Subcutaneous abdominal adipose tissue (tissue), 5 donors: ENCODE results near the gene SHC3.

ENCODE experiments used
- H3K27ac ChIP-seq: one replicate; pipeline ENCODE4 v1.7.0; 2013; ENCODE audit warnings: low read depth, mild to moderate bottlenecking, inconsistent platforms, low read length, moderate library complexity
- H3K27me3 ChIP-seq, 5 donors: one replicate each; pipeline ENCODE4 v1.7.0; 2013; ENCODE audit warnings: low read length in 5 of 5, inconsistent platforms in 1 of 5; ENCODE audit not compliant: control insufficient read depth in 5 of 5, insufficient read depth in 4 of 5
- H3K36me3 ChIP-seq, 5 donors: one replicate each; pipeline ENCODE4 v1.7.0; 2013; ENCODE audit warnings: low read length in 5 of 5; ENCODE audit not compliant: control insufficient read depth in 5 of 5, insufficient read depth in 5 of 5
- H3K4me1 ChIP-seq, 5 donors: one replicate each; pipeline ENCODE4 v1.7.0; 2013; ENCODE audit warnings: low read length in 5 of 5, mild to moderate bottlenecking in 3 of 5, moderate library complexity in 1 of 5; ENCODE audit not compliant: control insufficient read depth in 5 of 5, insufficient read depth in 5 of 5
- H3K4me3 ChIP-seq, 5 donors: one replicate each; pipeline ENCODE4 v1.7.0; 2013; ENCODE audit warnings: low read length in 5 of 5, low read depth in 1 of 5
- H3K9ac ChIP-seq, 5 donors: one replicate each; pipeline ENCODE4 v1.7.0; 2013; ENCODE audit warnings: low read length in 5 of 5, mild to moderate bottlenecking in 4 of 5, moderate library complexity in 3 of 5
- H3K9me3 ChIP-seq, 5 donors: one replicate each; pipeline ENCODE4 v1.7.0; 2013; ENCODE audit warnings: low read length in 5 of 5; ENCODE audit not compliant: control insufficient read depth in 5 of 5
- donor health status: healthy.
- donor health status: healthy.
- donor health status: healthy.
- donor health status: healthy.
- donor health status: healthy.

Gene SHC3

DNA sequence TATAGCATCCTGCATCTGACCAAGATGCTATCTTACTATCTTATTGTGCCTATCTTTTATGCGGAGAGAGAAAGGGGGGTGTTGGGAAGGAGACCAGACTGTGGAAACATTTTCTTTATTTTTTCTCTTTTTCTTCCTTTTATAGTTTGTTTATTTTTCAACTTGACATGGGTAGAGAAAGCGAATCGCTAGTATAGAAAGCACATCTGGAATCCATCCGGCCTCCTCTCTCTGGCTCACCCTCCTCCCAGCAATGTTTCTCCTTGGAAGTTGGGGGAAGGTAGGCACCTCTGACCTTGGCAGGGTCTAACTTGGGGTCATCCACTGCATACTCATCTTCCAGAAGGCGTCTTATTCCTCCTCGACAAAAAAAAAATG is 183.4 kb downstream of the SHC3 start:
- Histone ChIP-seq H3K9ac (no peak overlapping the region), H3K9me3 (no peaks in the 10 kb centered on the region), H3K27ac (no peak overlapping the region), H3K4me1 (peaks cover 2 to 25% (median 23%) of the 10 kb centered on the region in 5 donors), H3K36me3 (peaks cover 0 to 5% (median 0%) of the 10 kb centered on the region in 5 donors), H3K27me3 (peaks cover 18 to 41% (median 27%) of the 10 kb centered on the region in 5 donors), H3K4me3 (no peak overlapping the region)

GRCh38 chr9:88994469-88995199 is 184.0 kb downstream of the SHC3 start:
- Histone ChIP-seq H3K27ac (no peak overlapping the region), H3K9me3 (no peaks in the 10 kb centered on the region), H3K4me1 (peaks cover 2 to 25% (median 23%) of the 10 kb centered on the region in 5 donors), H3K4me3 (peak overlapping the region in 1 of 5 donors; percentile 22), H3K36me3 (peaks cover 0 to 5% (median 0%) of the 10 kb centered on the region in 5 donors), H3K27me3 (peaks cover 18 to 45% (median 31%) of the 10 kb centered on the region in 5 donors), H3K9ac (no peak overlapping the region)

DNA sequence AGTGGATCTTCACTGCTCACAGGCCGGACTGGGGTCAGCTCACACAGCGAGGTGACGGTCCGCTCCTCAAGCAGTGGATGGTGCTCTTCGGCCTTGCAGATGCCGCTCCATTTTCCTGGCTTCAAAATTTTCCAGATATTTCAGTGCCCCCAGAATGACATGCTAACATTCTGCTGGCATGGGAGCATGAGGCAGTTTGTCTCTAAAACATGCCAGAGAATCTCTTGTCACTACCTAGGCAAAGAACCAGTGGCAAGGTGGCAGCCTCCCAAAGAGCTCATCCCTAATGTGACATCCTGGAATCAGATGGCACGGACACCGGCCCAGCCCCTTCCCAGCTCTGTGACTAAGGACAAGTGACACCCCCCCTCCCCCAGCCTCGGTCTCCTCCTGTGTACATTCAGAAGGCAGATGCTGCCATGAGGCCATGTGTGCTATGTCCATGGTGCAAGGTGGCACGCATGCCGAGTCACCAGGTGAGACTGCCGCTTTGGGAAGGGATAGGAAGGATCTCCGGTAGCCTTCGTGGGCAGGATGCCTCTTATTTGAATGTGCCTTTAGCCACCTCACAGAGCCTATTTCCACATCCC is 184.7 kb downstream of the SHC3 start:
- H3K9me3 ChIP-seq = no peaks in the 10 kb centered on the region
- peak overlapping the region in 2 of 5 donors; percentile 7 to 22 for H3K4me3 ChIP-seq
- H3K27me3 ChIP-seq = peaks cover 18 to 45% (median 31%) of the 10 kb centered on the region in 5 donors
- H3K4me1 ChIP-seq = peaks cover 2 to 28% (median 22%) of the 10 kb centered on the region in 5 donors
- no peak overlapping the region for H3K27ac ChIP-seq
- H3K36me3 ChIP-seq = peaks cover 0 to 5% (median 0%) of the 10 kb centered on the region in 5 donors
- no peak overlapping the region for H3K9ac ChIP-seq

GRCh38 chr9:88993327-88993726 is 185.3 kb downstream of the SHC3 start:
- Histone ChIP-seq H3K9me3 (no peaks in the 10 kb centered on the region), H3K4me1 (peaks cover 2 to 28% (median 22%) of the 10 kb centered on the region in 5 donors), H3K27ac (no peak overlapping the region), H3K9ac (no peak overlapping the region), H3K36me3 (peaks cover 0 to 5% (median 0%) of the 10 kb centered on the region in 5 donors), H3K4me3 (peak overlapping the region in 1 of 5 donors; percentile 71), H3K27me3 (peaks cover 18 to 45% (median 31%) of the 10 kb centered on the region in 5 donors)

- peaks cover 0 to 5% (median 0%) of the 10 kb centered on the region in 5 donors for H3K36me3 ChIP-seq
- H3K9ac ChIP-seq = no peak overlapping the region
- peak overlapping the region in 3 of 5 donors; percentile 60 to 71 (median 67) for H3K4me3 ChIP-seq
- H3K4me1 ChIP-seq = peaks cover 2 to 28% (median 22%) of the 10 kb centered on the region in 5 donors
- no peaks in the 10 kb centered on the region for H3K9me3 ChIP-seq
- peaks cover 18 to 45% (median 31%) of the 10 kb centered on the region in 5 donors for H3K27me3 ChIP-seq
- H3K27ac ChIP-seq = no peak overlapping the region
These were observed 186.1 kb downstream of the SHC3 start for GRCh38 chr9:88992556-88992955.

- Histone ChIP-seq H3K9ac (peak within 1 kb of the TSS in 3 of 5 donors; percentile 41 to 49 (median 43)), H3K4me1 (peaks cover 2 to 28% (median 22%) of the 10 kb centered on the region in 5 donors)
These were observed 187.3 kb downstream of the SHC3 start, which contains the start of gene S1PR3 for GRCh38 chr9:88991066-88992034. S1PR3 (plus strand) TSS chr9:88991468; CDS start chr9:89001201, 9,733 bp downstream.

GRCh38 chr9:88990729-88991065 is 187.9 kb downstream of the SHC3 start:
- no peak overlapping the region for H3K27ac ChIP-seq
- H3K4me3 ChIP-seq = peak overlapping the region in 3 of 5 donors; percentile 27 to 40 (median 32)
- peaks cover 18 to 45% (median 26%) of the 10 kb centered on the region in 5 donors for H3K27me3 ChIP-seq
- H3K4me1 ChIP-seq = peaks cover 2 to 28% (median 22%) of the 10 kb centered on the region in 5 donors
- peak overlapping the region in 1 of 5 donors; percentile 10 for H3K9ac ChIP-seq
- H3K9me3 ChIP-seq = no peaks in the 10 kb centered on the region
- no peaks in the 10 kb centered on the region for H3K36me3 ChIP-seq

More at GRCh38 chr9:88991066-88992034, 187.3 kb downstream of the SHC3 start, which contains the start of gene S1PR3:
- Histone ChIP-seq H3K27ac (no peak within 1 kb of the TSS), H3K9me3 (no peaks in the 10 kb centered on the region), H3K4me3 (peak within 1 kb of the TSS; percentile 58 to 71 (median 61)), H3K36me3 (peaks cover 0 to 2% (median 0%) of the 10 kb centered on the region in 5 donors), H3K27me3 (peaks cover 18 to 47% (median 28%) of the 10 kb centered on the region in 5 donors)

GRCh38 chr9:88990041-88990728 is 188.4 kb downstream of the SHC3 start:
- Histone ChIP-seq H3K9ac (no peak overlapping the region), H3K4me1 (peaks cover 2 to 28% (median 22%) of the 10 kb centered on the region in 5 donors), H3K9me3 (no peaks in the 10 kb centered on the region), H3K36me3 (no peaks in the 10 kb centered on the region), H3K27me3 (peaks cover 18 to 48% (median 25%) of the 10 kb centered on the region in 5 donors), H3K4me3 (no peak overlapping the region), H3K27ac (no peak overlapping the region)
